HG02970 (cell line): ENCODE data around the gene SCGN.

ENCODE experiments used
- ATAC-seq: cut with Tn5 transposase; IDR thresholded peaks from one replicate; pipeline ENCODE4 v1.9.1; 2021; ENCODE audit warnings: mild to moderate bottlenecking, moderate library complexity, moderate number of reproducible peaks; ENCODE audit not compliant: unreplicated experiment, low FRiP score

The SCGN gene

GRCh38 chr6:25684565-25684964 lies 32.5 kb downstream of the SCGN start:
- no peak for ATAC-seq

DNA sequence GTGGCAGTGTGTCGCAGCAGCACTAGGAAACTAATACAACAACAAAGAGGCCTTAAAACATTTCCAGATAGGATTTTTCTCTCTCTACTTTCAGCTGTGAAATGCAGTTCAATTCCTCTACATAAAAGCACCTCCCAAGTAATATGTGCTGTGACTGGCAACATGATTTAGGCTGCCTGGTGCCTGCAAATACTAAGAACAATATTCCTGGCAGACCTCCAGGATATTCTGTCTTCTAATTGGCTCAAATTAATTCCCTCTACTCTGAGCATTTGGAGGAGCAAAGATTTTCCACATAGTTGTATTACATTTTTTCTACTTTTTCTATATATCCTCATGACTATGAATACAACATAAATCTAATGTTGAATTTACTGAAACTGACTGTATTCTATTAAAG lies 33.2 kb downstream of the SCGN start:
- no peak for ATAC-seq

- ATAC-seq, result no peak
Observed at GRCh38 chr6:25685896-25686295, 33.9 kb downstream of the SCGN start.

GRCh38 chr6:25686856-25687255 lies 34.8 kb downstream of the SCGN start:
- no peak for ATAC-seq

DNA sequence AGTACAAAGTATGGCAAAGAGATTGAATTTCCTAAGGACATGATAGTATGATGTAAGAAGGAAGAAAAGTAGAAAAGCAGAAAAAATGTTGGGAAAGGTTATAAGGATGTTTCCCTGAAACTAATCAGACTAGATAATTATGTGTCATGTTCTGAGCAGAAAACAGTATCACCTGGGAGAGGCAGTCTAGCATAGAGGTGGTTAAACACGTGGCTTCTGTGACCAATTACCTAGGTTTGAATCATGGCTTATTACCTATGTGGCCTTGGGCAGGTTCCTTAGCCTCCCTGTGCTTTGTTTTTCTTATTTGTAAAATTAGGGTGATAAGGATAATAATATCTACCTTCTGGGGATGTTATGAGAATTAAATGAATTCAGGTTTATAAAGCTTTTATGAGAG lies 38.0 kb downstream of the SCGN start:
- ATAC-seq, result no peak

- ATAC-seq, result no peak
Observed at GRCh38 chr6:25691894-25692293, 39.9 kb downstream of the SCGN start.

DNA sequence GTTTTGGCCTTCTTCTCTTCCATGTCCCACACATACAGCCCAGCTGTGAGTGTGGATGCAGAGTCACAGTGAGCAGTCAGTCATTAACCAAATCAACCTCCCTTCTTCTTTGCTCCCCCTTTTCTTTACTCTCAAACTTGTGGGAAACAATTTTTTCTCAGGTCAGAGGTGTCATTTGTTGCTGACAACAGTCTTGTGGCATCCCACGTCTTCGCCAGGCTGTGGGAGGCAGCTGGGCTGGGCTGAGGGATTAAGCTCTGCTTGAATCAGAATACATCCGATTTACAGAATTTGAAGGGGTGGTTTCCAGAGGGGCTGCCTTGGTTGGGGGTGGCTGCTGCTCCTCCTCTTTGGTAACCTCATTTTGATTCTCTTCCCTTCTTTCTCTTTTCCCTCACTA lies 40.5 kb downstream of the SCGN start:
- ATAC-seq, result no peak

DNA sequence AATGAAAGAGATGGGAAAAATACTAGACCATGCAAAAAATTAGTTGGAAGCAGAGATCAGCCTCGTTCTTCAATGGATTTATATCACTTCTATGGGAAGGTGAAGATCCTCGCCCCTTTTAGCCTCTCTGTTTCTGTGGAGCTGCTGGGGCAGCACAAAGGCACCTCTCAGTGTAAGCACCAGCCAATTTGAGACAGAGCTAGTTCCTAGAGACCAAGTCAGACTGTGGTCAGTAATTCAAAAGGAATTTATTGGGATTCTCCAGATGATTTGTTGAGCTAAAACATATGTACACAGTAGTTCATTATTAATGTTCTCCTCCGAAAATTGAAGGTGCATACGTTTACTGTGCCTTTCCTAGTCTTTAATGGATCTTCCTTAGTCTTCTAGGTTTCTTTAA lies 42.4 kb downstream of the SCGN start:
- no peak for ATAC-seq

DNA sequence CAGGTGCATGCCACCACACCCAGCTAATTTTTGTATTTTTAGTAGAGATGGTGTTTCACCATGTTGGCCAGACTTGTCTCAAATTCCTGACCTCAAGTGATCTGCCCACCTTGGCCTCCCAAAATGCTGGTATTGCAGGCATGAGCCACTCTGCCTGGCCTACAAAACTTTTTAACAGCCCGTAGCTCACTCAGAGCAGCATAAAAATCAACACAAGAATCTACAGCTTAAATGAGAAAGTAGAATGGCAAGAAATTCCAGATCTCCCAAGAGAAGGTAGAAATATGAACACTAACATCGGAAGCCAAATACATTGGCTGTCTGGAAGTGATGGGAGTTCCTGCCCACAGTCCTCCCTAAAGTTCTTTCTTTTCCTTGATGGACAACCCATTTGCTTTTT lies 43.7 kb downstream of the SCGN start:
- ATAC-seq, result no peak

DNA sequence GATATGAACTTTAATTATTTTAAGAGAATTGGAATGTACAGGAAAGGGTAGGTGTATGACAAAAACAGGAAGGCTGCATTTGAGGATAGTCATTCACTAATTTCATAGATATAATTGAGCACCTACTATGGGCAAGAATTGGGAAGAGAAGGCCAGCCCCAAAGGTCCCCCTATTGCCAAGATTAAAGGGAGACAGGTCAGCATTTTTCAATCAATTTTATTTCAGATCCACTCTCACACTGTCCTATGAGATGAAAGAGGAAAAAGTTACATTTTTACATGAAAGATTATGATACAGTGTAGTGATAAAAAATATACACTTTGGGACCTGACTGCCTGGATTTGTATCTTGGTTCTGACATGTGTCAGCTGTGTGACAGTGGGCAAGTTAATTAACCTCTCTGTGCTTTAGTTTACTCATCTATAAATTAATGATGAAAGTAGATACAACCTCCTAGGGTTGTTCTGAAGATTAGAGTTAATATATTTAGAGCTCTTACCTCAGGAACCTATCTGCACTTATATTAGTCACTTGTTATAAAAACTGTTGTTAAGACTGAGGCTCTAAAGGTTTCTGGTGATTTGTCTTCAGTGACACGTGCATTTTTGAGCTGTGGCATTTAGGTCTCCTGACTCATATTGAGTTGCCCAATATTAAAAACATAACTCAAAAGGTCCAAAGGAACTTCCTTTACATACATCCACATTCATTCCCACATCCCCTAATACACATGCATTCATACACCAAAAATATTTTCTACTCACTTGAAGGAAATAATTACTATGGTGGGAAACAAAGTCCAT lies 45.7 kb downstream of the SCGN start:
- ATAC-seq, result no peak

DNA sequence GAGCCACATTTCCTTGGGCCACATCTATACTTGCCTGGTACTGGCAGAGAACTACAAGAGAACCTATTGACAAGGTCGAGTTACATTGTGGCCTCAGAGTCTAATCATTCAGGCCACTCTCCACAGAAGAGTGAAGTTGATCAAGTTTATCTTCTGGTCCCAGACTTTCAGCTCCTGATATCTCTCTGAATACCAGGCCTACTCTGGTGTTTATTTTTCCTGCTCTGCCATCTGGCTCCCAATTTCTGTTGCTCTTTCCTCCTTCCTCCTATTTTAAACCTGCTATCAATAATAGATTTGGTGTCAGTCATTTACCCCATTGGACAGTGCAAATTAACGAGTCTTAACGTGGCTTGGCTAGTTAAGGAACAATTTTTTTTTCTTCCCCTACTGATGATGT lies 46.6 kb downstream of the SCGN start:
- ATAC-seq, result no peak

DNA sequence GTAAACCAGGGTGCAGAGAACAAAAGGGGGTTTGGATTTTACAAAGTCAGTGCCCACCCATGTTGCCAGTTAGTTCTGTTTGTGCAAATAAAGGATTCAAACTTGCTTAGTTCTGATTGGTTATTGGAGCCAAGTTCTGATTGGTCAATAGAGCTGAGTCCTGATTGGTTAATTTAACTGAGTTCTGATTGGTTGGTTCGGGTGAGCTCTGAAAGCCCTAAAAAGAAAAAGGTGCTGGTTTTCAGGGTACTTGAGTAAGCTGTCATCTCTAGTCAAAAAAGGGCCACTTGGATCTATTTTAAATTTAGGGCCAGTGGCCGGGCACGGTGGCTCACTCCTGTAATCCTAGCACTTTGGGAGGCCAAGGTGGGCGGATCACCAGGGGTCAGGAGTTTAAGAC lies 47.6 kb downstream of the SCGN start:
- no peak for ATAC-seq

DNA sequence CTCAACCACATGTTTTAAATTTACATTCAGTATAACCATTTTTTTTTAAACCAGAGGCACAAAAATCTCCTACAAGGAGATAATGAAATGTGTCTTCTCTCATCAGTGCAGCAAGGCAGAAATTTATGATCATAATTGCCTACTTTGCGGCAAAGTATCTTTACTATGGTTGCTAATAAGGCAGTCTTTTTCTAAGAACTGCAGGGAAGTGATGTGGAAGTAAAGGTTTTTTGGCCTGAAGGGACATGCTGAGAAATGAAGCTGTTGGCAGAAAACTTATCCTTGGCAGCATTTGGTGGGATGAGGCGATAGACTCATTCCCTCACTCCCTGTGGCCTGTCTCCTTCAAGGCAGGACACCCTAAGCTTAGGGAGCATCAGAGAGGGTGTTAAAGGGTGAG lies 48.7 kb downstream of the SCGN start:
- ATAC-seq, result no peak

- no peak for ATAC-seq
Observed at GRCh38 chr6:25701807-25702206, 49.8 kb downstream of the SCGN start.

GRCh38 chr6:25703005-25703404 lies 51.0 kb downstream of the SCGN start:
- ATAC-seq, result no peak

- ATAC-seq, result no peak
Observed at GRCh38 chr6:25704001-25704400, 52.0 kb downstream of the SCGN start.

DNA sequence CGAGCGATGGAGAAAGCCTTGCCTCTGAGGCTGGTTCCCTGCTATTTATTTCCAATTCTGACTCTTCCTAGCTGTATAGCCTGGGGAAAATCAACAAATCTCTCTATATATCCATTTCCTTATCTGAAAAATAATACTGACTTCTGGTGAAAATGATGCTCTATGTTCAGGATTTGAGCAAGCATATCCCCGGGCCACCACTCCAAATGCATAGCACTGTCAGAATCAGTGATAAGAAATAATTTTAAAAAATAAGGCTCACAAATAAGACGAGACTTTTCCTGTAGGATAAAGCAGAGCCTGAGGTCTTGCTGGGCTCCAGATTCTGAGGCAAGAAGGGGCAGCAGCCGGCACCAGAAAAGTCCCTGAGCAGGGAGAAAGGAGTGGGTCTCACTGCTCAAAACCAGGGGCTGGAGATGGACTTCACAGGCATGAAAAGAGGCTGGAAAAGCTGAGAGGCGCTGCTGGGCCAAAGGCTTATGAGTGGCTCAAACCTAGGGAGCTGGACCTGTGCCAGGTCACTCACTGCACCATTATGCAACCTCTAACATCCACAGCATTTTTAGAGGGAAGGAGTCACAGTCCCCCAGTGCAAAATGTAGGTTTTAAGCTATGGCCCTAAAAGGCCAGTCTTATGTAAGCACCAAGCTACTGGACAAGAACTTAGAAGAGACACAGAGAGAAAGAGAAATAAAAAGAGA lies 54.4 kb downstream of the SCGN start:
- no peak for ATAC-seq

DNA sequence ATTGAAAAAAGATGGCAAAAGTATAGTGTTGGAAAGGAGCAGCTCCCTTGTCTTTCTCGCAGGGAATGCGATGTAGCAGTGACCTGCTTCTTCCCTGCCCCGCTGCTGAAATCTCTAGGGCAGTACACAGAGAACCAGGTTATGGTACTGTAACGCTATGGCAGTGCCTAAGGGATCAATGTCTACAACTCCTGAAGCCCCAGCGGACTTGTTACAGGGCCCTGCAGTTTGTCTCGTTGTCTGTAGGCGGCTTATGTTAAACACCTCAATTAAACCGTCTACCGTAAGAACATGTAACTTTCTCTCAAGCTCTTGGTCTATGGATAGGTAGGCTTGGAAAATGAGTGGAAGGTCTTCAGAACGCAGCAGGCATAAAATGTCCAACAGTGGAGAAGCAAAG lies 57.7 kb downstream of the SCGN start:
- no peak for ATAC-seq

GRCh38 chr6:25710287-25710686 lies 58.3 kb downstream of the SCGN start:
- ATAC-seq, result no peak

DNA sequence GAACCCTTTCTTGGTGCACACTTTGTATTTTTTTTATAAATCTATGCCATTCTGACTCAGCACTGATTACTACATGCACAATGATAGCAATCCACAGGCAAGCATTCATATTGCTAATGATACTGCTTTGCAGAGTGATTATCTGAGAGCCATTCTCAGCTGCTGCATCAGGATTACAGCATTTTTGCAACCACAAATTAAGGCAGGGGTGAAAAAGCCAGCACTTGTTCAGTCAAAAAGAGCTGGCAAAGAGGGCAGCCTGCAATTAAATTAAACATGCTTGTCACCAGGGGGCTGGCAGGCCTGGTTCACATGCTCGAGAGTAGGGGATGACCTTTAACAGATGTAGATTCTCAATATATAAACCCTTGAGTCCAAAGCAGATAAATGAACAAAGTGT lies 61.8 kb downstream of the SCGN start:
- ATAC-seq, result no peak

GRCh38 chr6:25714765-25715164 lies 62.8 kb downstream of the SCGN start:
- no peak for ATAC-seq

DNA sequence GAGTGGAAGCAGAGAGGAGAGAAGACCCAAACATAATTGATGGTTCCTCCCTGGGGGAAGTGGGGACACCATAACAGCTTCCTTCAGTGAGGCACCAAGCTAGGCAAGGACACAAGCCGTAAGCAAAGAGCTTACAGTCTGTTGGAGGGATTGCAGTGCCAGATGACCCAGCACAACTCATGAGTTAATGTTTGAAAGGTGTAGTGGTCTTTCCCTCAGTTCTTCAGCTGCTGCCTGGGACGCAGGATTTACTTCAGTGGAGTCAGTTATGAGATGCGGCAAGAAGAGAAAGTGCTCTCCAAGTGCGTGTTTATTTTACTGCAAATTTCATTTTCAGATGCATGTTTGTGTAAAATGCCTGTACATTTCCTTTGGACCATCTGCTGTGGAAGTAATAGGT lies 63.8 kb downstream of the SCGN start:
- no peak for ATAC-seq
